Measurements from ENCODE around the gene LPCAT1.

- TF ChIP-seq ZNF274 (IDR thresholded peaks at IDR 0.05; ENCODE audit: insufficient read depth, insufficient read length) (no peak), SP1 (IDR thresholded peaks at IDR 0.05; ENCODE audit: low read depth, low read length) (no peak), MYC (IDR thresholded peaks at IDR 0.05; ENCODE audit: insufficient read depth, insufficient read length, insufficient replicate concordance, low read length, severe bottlenecking) (no peak), CEBPB (IDR thresholded peaks at IDR 0.05; ENCODE audit: borderline replicate concordance in 1 of 2, low read depth in 2 of 2, low read length in 2 of 2) (no peak), GABPA (IDR thresholded peaks at IDR 0.05; ENCODE audit: low read depth) (no peak), FOXM1 (IDR thresholded peaks at IDR 0.05; ENCODE audit: low read depth, low read length) (no peak), POLR2A (IDR thresholded peaks at IDR 0.05; ENCODE audit: low read depth, low read length) (no peak), RBBP5 (conservative IDR thresholded peaks at IDR 0.05) (no peak), NFYA (IDR thresholded peaks at IDR 0.05; ENCODE audit: borderline replicate concordance, low read depth, low read length) (no peak), NFXL1 (IDR thresholded peaks at IDR 0.05; ENCODE audit: borderline replicate concordance) (no peak), ZSCAN29 (IDR thresholded peaks at IDR 0.05) (no peak), PAX5 (IDR thresholded peaks at IDR 0.05; ENCODE audit: borderline replicate concordance, low read depth, low read length) (no peak)
- TF ChIP-seq, protein P1, sequence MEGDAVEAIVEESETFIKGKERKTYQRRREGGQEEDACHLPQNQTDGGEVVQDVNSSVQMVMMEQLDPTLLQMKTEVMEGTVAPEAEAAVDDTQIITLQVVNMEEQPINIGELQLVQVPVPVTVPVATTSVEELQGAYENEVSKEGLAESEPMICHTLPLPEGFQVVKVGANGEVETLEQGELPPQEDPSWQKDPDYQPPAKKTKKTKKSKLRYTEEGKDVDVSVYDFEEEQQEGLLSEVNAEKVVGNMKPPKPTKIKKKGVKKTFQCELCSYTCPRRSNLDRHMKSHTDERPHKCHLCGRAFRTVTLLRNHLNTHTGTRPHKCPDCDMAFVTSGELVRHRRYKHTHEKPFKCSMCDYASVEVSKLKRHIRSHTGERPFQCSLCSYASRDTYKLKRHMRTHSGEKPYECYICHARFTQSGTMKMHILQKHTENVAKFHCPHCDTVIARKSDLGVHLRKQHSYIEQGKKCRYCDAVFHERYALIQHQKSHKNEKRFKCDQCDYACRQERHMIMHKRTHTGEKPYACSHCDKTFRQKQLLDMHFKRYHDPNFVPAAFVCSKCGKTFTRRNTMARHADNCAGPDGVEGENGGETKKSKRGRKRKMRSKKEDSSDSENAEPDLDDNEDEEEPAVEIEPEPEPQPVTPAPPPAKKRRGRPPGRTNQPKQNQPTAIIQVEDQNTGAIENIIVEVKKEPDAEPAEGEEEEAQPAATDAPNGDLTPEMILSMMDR (IDR thresholded peaks at IDR 0.05 in 2 of 3, conservative IDR thresholded peaks at IDR 0.05 in 1 of 3; ENCODE audit: control insufficient read depth in 2 of 3, extremely low read depth in 1 of 3, insufficient read depth in 1 of 3, low read depth in 3 of 3, low read length in 3 of 3), result no peak
Observed at GRCh38 chr5:1500411-1501091, 23.2 kb downstream of the LPCAT1 start.
